Right lobe of liver (tissue), 6 donors: ENCODE data around the gene ANXA3. TPM values are rescaled to one million over a fixed set of nuclear protein-coding genes. Genes with fewer than 3 reads are reported as not detected.

Source experiments
- ATAC-seq, 4 donors: fragments of 200-7000 bp; cut with Tn5 transposase; one replicate each; pipeline ENCODE4 v1.9.1; 2020; ENCODE audit warnings: mild to moderate bottlenecking in 4 of 4, moderate library complexity in 4 of 4
- DNase-seq, 3 donors: peaks; one replicate each; pipeline ENCODE4 v3.0.0-alpha.2; 2020
- H3K27ac ChIP-seq, 3 donors: fragments of 200-600 bp; one replicate each; pipeline ENCODE4 v1.8.0; 2022
- H3K27me3 ChIP-seq, 2 donors: fragments of 200-600 bp; one replicate each; pipeline ENCODE4 v1.8.0; 2022
- H3K36me3 ChIP-seq, 4 donors: fragments of 200-600 bp; sonication (generic) in 1 of 4; one replicate each; pipeline versions ENCODE4 v1.5.1 to v1.8.0; 2017 to 2022; ENCODE audit warnings: control low read depth in 1 of 4
- H3K4me1 ChIP-seq, 4 donors: fragments of 200-600 bp; sonication (generic) in 1 of 4; one replicate each; pipeline versions ENCODE4 v1.5.1 to v1.8.0; 2017 to 2022; ENCODE audit warnings: control low read depth in 1 of 4
- H3K4me3 ChIP-seq, 3 donors: fragments of 200-600 bp; one replicate each; pipeline ENCODE4 v1.8.0; 2022
- H3K9me3 ChIP-seq, 4 donors: fragments of 200-600 bp; sonication (generic) in 1 of 4; one replicate each; pipeline versions ENCODE4 v1.5.1 to v1.8.0; 2017 to 2022; ENCODE audit warnings: control low read depth in 1 of 4
- CTCF ChIP-seq, 4 donors: fragments of 200-600 bp in 3 of 4; fragments of 450-650 bp in 1 of 4; IDR thresholded peaks; one replicate each; pipeline versions ENCODE4 v1.5.1 to v1.8.0; 2016 to 2022; ENCODE audit warnings: antibody characterized with exemption in 4 of 4, mild to moderate bottlenecking in 2 of 4
- POLR2A ChIP-seq: fragments of 450-650 bp; IDR thresholded peaks from one replicate; pipeline ENCODE4 v1.6.1; 2017; ENCODE audit warnings: antibody characterized with exemption, mild to moderate bottlenecking
- WGBS: methylation state at CpG from one replicate; pipeline ENCODE4 v1.1.6; 2018; ENCODE audit warnings: low coverage, low lambda C conversion rate; ENCODE audit not compliant: insufficient coverage; ENCODE audit errors: missing lambda C conversion rate; 5-methylcytosine and 5-hydroxymethylcytosine counted together
- intact Hi-C, 2 donors: fragments of 100-400 bp; cut with DNase I; formaldehyde crosslinking; loops; one replicate each; pipeline versions ENCODE4 v1.11.2 to v1.14.1; 2022
- total RNA-seq, 6 experiments: library from RNA; depleted of rRNA in 2 of 6; stranded (reverse); fragments of >200 nt in 2 of 6; fragmentation: NEBNext Ultra II Directional in 3 of 6; extraction: Animal tissue kit (Norgen Biotek cat#: 25700) in 3 of 6; gene quantifications; one replicate each; pipeline versions ENCODE4 v1.1.0 to v1.2.4, GENCODE V29; 2016 to 2023
- donor health status: DM: no; HTN: yes; CAD: no.
- donor health status: DM: no; HTN: no; CAD: no.
- donor health status: DM: no; HTN: no; CAD: no.
- donor health status: DM: no; HTN: yes; CAD: no.
- donor health status: DM: no; HTN: yes; CAD: no.

ANXA3 gene
- total RNA-seq, 6 experiments from 2014 or later: 0.95 to 3.4 (median 2.0) TPM

GRCh38 chr4:78519962-78520361 lies 31.6 kb upstream of the ANXA3 start:
- whole genome bisulfite sequencing: 63% methylated on average over 3 of the region's 3 CpGs
- no peak overlapping the region for H3K4me3 ChIP-seq
- TF ChIP-seq POLR2A (no peak), CTCF (IDR thresholded peaks at IDR 0.05) (no peak)
- no peaks in the 10 kb centered on the region for H3K27me3 ChIP-seq
- no peaks in the 10 kb centered on the region for H3K4me1 ChIP-seq
- H3K36me3 ChIP-seq: no peaks in the 10 kb centered on the region
- H3K9me3 ChIP-seq: no peaks in the 10 kb centered on the region
- intact Hi-C loops: loop anchor here in 1 of 2 donors (10.0 kb wide), 1 partner anchor 565 kb away; no protein-coding TSS in a partner anchor
- ATAC-seq (no peak), DNase-seq (no peak)
- H3K27ac ChIP-seq: no peak overlapping the region

GRCh38 chr4:78520808-78521226 lies 30.8 kb upstream of the ANXA3 start:
- no peaks in the 10 kb centered on the region for H3K4me1 ChIP-seq
- H3K4me3 ChIP-seq: no peak overlapping the region
- no peak overlapping the region for H3K27ac ChIP-seq
- ATAC-seq (no peak), DNase-seq (no peak)
- no peaks in the 10 kb centered on the region for H3K27me3 ChIP-seq
- H3K9me3 ChIP-seq: no peaks in the 10 kb centered on the region
- TF ChIP-seq CTCF (IDR thresholded peaks at IDR 0.05) (no peak), POLR2A (no peak)
- WGBS: 51% methylated on average over 3 of the region's 3 CpGs
- intact Hi-C loops: no loop called here
- H3K36me3 ChIP-seq: no peaks in the 10 kb centered on the region

GRCh38 chr4:78524009-78524408 lies 27.6 kb upstream of the ANXA3 start:
- H3K4me3 ChIP-seq: no peak overlapping the region
- intact Hi-C loops: no loop called here
- TF ChIP-seq CTCF (IDR thresholded peaks at IDR 0.05) (no peak), POLR2A (no peak)
- H3K27me3 ChIP-seq: no peaks in the 10 kb centered on the region
- WGBS: 33% methylated on average over 1 of the region's 1 CpG
- no peak overlapping the region for H3K27ac ChIP-seq
- no peaks in the 10 kb centered on the region for H3K36me3 ChIP-seq
- no peaks in the 10 kb centered on the region for H3K4me1 ChIP-seq
- no peaks in the 10 kb centered on the region for H3K9me3 ChIP-seq
- ATAC-seq: no peak
- DNase-seq: no peak

- Histone ChIP-seq H3K4me3 (no peak overlapping the region), H3K9me3 (no peaks in the 10 kb centered on the region), H3K27me3 (no peaks in the 10 kb centered on the region), H3K36me3 (no peaks in the 10 kb centered on the region), H3K4me1 (no peaks in the 10 kb centered on the region), H3K27ac (no peak overlapping the region)
- no peak for DNase-seq
- no peak for TF ChIP-seq CTCF (IDR thresholded peaks at IDR 0.05)
- no peak for TF ChIP-seq POLR2A
- ATAC-seq: no peak
- intact Hi-C loops: no loop called here
- WGBS: 48% methylated on average over 2 of the region's 3 CpGs
These were observed 26.0 kb upstream of the ANXA3 start for GRCh38 chr4:78525559-78525958.

GRCh38 chr4:78527103-78527502 lies 24.5 kb upstream of the ANXA3 start:
- no peak overlapping the region for H3K27ac ChIP-seq
- H3K4me1 ChIP-seq: no peaks in the 10 kb centered on the region
- H3K36me3 ChIP-seq: no peaks in the 10 kb centered on the region
- intact Hi-C loops: no loop called here
- no peak for ATAC-seq
- TF ChIP-seq CTCF (IDR thresholded peaks at IDR 0.05) (no peak), POLR2A (no peak)
- no peaks in the 10 kb centered on the region for H3K9me3 ChIP-seq
- no peak overlapping the region for H3K4me3 ChIP-seq
- WGBS: 71% methylated on average over 1 of the region's 1 CpG
- DNase-seq: no peak
- H3K27me3 ChIP-seq: no peaks in the 10 kb centered on the region
